NCI-H187 treated with DMSO at 0.1 percent for 48 hours (cell line): ENCODE results near the gene APPL1.

Source experiments
- DNase-seq: peaks from one replicate; lab custom pipeline; 2025; lab: John Stamatoyannopoulos, UW

APPL1 gene

GRCh38 chr3:57227204-57227929, at the start of gene APPL1:
TSS of gene APPL1 (plus strand) at chr3:57227729. CDS start at chr3:57227884, 155 bp downstream.
- no peak for DNase-seq

GRCh38 chr3:57179580-57180410, 47.7 kb upstream of the APPL1 start:
- no peak for DNase-seq

- no peak for DNase-seq
Measured at GRCh38 chr3:57184526-57184925, 43.0 kb upstream of the APPL1 start.

- no peak for DNase-seq
Measured at GRCh38 chr3:57192028-57192427, 35.5 kb upstream of the APPL1 start.

GRCh38 chr3:57194641-57195040, 32.9 kb upstream of the APPL1 start:
- DNase-seq: no peak

- DNase-seq: no peak
Measured at GRCh38 chr3:57199895-57200297, 27.6 kb upstream of the APPL1 start, which contains the start of gene HESX1. TSS of gene HESX1 (minus strand) at chr3:57199978. CDS start at chr3:57199918, 60 bp downstream.

- DNase-seq: no peak
Measured at GRCh38 chr3:57206423-57206822, 21.1 kb upstream of the APPL1 start.

GRCh38 chr3:57221883-57222282, 5.6 kb upstream of the APPL1 start:
- DNase-seq: no peak

- DNase-seq: no peak
Measured at GRCh38 chr3:57224856-57225255, 2.7 kb upstream of the APPL1 start.

GRCh38 chr3:57226176-57226575, 1.4 kb upstream of the APPL1 start:
- no peak for DNase-seq

GRCh38 chr3:57227930-57228751, 612 bp downstream of the APPL1 start:
- no peak for DNase-seq

GRCh38 chr3:57230006-57230405, 2.5 kb downstream of the APPL1 start:
- no peak for DNase-seq

GRCh38 chr3:57233799-57234198, 6.3 kb downstream of the APPL1 start:
- no peak for DNase-seq

GRCh38 chr3:57234613-57235575, 7.4 kb downstream of the APPL1 start:
- no peak for DNase-seq

GRCh38 chr3:57244946-57245345, 17.4 kb downstream of the APPL1 start:
- DNase-seq: no peak

GRCh38 chr3:57252404-57252803, 24.9 kb downstream of the APPL1 start:
- DNase-seq: no peak

GRCh38 chr3:57256844-57257243, 29.3 kb downstream of the APPL1 start:
- no peak for DNase-seq

GRCh38 chr3:57257678-57258077, 30.1 kb downstream of the APPL1 start:
- no peak for DNase-seq

GRCh38 chr3:57261119-57261518, 33.6 kb downstream of the APPL1 start:
- no peak for DNase-seq

- no peak for DNase-seq
Measured at GRCh38 chr3:57261929-57262328, 34.4 kb downstream of the APPL1 start.

- DNase-seq: no peak
Measured at GRCh38 chr3:57268416-57268815, 40.9 kb downstream of the APPL1 start.
